ENCODE data around the gene ZNF264. TPM values are rescaled to one million over a fixed set of nuclear protein-coding genes. Genes with fewer than 3 reads are reported as not detected.

Gene ZNF264
- total and polyA plus RNA-seq, 4 donors = 2.5 to 22.6 (median 8.0) TPM

GRCh38 chr19:57242821-57243220 lies 51.5 kb downstream of the ZNF264 start (continued):
- TF ChIP-seq ZBTB33 (IDR thresholded peaks at IDR 0.05) (no peak), EGR1 (IDR thresholded peaks at IDR 0.05; ENCODE audit: low read depth in 2 of 2) (no peak), HNF4A (conservative IDR thresholded peaks at IDR 0.05) (no peak), FOXA2 (IDR thresholded peaks at IDR 0.05) (no peak), YY1 (IDR thresholded peaks at IDR 0.05) (no peak), GABPA (IDR thresholded peaks at IDR 0.05 in 1 of 2, conservative IDR thresholded peaks at IDR 0.05 in 1 of 2) (no peak), JUND (IDR thresholded peaks at IDR 0.05) (no peak), ATF3 (IDR thresholded peaks at IDR 0.05) (no peak), RXRA (IDR thresholded peaks at IDR 0.05) (no peak), FOXA1 (IDR thresholded peaks at IDR 0.05) (no peak), RAD21 (IDR thresholded peaks at IDR 0.05) (no peak)

- no peak overlapping the region for H3K9ac ChIP-seq (ENCODE audit: low read depth in 1 of 2, low read length in 2 of 2)
- H3K36me3 ChIP-seq (ENCODE audit: control insufficient read depth in 4 of 4, insufficient read depth in 3 of 4, low read depth in 1 of 4, low read length in 3 of 4) = peaks cover 6 to 51% (median 35%) of the 10 kb centered on the region in 4 donors
- H3K4me3 ChIP-seq (ENCODE audit: low read depth in 1 of 3, low read length in 3 of 3) = no peak overlapping the region
- no peaks in the 10 kb centered on the region for H3K27me3 ChIP-seq (ENCODE audit: control insufficient read depth in 4 of 4, insufficient read depth in 4 of 4, low read length in 3 of 4)
- no peak for DNase-seq (ENCODE audit: low spot score)
- peaks cover 2 to 17% (median 15%) of the 10 kb centered on the region in 4 donors for H3K4me1 ChIP-seq (ENCODE audit: control insufficient read depth in 4 of 4, insufficient read depth in 4 of 4, low read length in 3 of 4)
- H3K9me3 ChIP-seq (ENCODE audit: control insufficient read depth in 4 of 4, low read length in 3 of 4) = no peaks in the 10 kb centered on the region
- H3K27ac ChIP-seq (ENCODE audit: low read depth in 1 of 2, low read length in 2 of 2) = no peak overlapping the region
- TF ChIP-seq MAX (IDR thresholded peaks at IDR 0.05) (no peak), TAF1 (conservative IDR thresholded peaks at IDR 0.05) (no peak), EGR1 (IDR thresholded peaks at IDR 0.05; ENCODE audit: low read depth in 2 of 2) (no peak), RXRA (IDR thresholded peaks at IDR 0.05) (no peak), SP1 (IDR thresholded peaks at IDR 0.05) (no peak), FOXA2 (IDR thresholded peaks at IDR 0.05) (no peak), GABPA (IDR thresholded peaks at IDR 0.05 in 1 of 2, conservative IDR thresholded peaks at IDR 0.05 in 1 of 2) (no peak), REST (IDR thresholded peaks at IDR 0.05) (no peak), ZBTB33 (IDR thresholded peaks at IDR 0.05) (no peak), RAD21 (IDR thresholded peaks at IDR 0.05) (no peak), HNF4A (conservative IDR thresholded peaks at IDR 0.05) (no peak), FOXA1 (IDR thresholded peaks at IDR 0.05) (no peak), ATF3 (IDR thresholded peaks at IDR 0.05) (no peak)
- WGBS = 85% methylated on average over 5 of the region's 5 CpGs
Observed at GRCh38 chr19:57244513-57244912, 53.2 kb downstream of the ZNF264 start.
